GM10266 (cell line): Measurements from ENCODE around the gene TMIGD1.

Source experiments
- DNase-seq: peaks from one replicate; pipeline ENCODE4 v3.0.0; 2012; ENCODE audit errors: extremely low spot score
- CTCF ChIP-seq: IDR thresholded peaks from 2 replicates; pipeline ENCODE4 v1.5.1; 2012; ENCODE audit warnings: mild to moderate bottlenecking, low read depth; ENCODE audit not compliant: control insufficient read depth, insufficient read depth; ENCODE audit errors: missing control alignments

Gene TMIGD1

GRCh38 chr17:30369995-30370394 is 36.1 kb upstream of the TMIGD1 start:
- no peak for TF ChIP-seq CTCF
- DNase-seq: no peak

- no peak for DNase-seq
- no peak for TF ChIP-seq CTCF
Observed at GRCh38 chr17:30368912-30369720, 35.3 kb upstream of the TMIGD1 start.

- no peak for DNase-seq
- TF ChIP-seq CTCF: no peak
Observed at GRCh38 chr17:30366536-30366935, 32.7 kb upstream of the TMIGD1 start.

GRCh38 chr17:30363715-30364202 is 29.9 kb upstream of the TMIGD1 start:
- peak; percentile 50 for DNase-seq
- TF ChIP-seq CTCF: no peak

GRCh38 chr17:30361766-30362279 is 28.0 kb upstream of the TMIGD1 start:
- TF ChIP-seq CTCF: no peak
- no peak for DNase-seq

- no peak for TF ChIP-seq CTCF
- no peak for DNase-seq
Observed at GRCh38 chr17:30360086-30360808, 26.4 kb upstream of the TMIGD1 start.
